Activated CD8-positive, alpha-beta T cell treated with anti-CD3 and anti-CD28 coated beads for 36 hours (primary cell): ENCODE results near the gene ATR. TPM values are rescaled to one million over a fixed set of nuclear protein-coding genes. Genes with fewer than 3 reads are reported as not detected.
"Not testable (repeated sequence)": the region's sequence is repeated elsewhere in the genome, so short reads cannot be mapped to it uniquely, and the experiment has no call there.

Source experiments
- ATAC-seq: fragments of 200-7000 bp; cut with Tn5 transposase; one replicate; pipeline ENCODE4 v1.10.0; 2021; ENCODE audit warnings: mild to moderate bottlenecking, moderate library complexity
- CTCF ChIA-PET: fragments of 350-600 bp; sonication (Branson Sonifier 250); formaldehyde crosslinking; loops from one replicate; lab custom pipeline; 2021; ENCODE audit warnings: antibody characterized with exemption; lab: Charles Lee
- POLR2A ChIA-PET: fragments of 350-600 bp; sonication (Branson Sonifier 250); formaldehyde crosslinking; loops from one replicate; lab custom pipeline; 2021; ENCODE audit warnings: antibody characterized with exemption; lab: Charles Lee
- DNase-seq: peaks from one replicate; pipeline ENCODE4 v3.0.0-alpha.2; 2020
- H3K27ac Mint-ChIP-seq: one replicate; pipeline ENCODE4 v1.8.0; 2021; ENCODE audit warnings: mild to moderate bottlenecking, mixed read lengths
- H3K27me3 Mint-ChIP-seq: one replicate; pipeline ENCODE4 v1.8.0; 2021; ENCODE audit warnings: mixed read lengths
- H3K36me3 Mint-ChIP-seq: one replicate; pipeline ENCODE4 v1.8.0; 2021; ENCODE audit warnings: low read depth, mixed read lengths
- H3K4me1 Mint-ChIP-seq: one replicate; pipeline ENCODE4 v1.8.0; 2021; ENCODE audit warnings: low read depth, mixed read lengths
- H3K4me3 Mint-ChIP-seq: one replicate; pipeline ENCODE4 v1.8.0; 2021; ENCODE audit warnings: mild to moderate bottlenecking, moderate library complexity, mixed read lengths
- H3K9me3 Mint-ChIP-seq: one replicate; pipeline ENCODE4 v1.8.0; 2021; ENCODE audit warnings: mixed read lengths
- intact Hi-C: fragments of 100-400 bp; cut with micrococcal nuclease; formaldehyde crosslinking; loops from one replicate; pipeline ENCODE4 v1.10.0; 2022
- total RNA-seq, 2 experiments: library from RNA; stranded (reverse); gene quantifications; one replicate each; pipeline ENCODE4 v1.2.3, GENCODE V29; 2021
- TF ChIP-seq, protein P1 (sequence below): fragments of 200-600 bp; IDR thresholded peaks from one replicate; pipeline ENCODE4 v1.8.0; 2022; ENCODE audit warnings: antibody characterized with exemption, mild to moderate bottlenecking

Gene ATR
- total RNA-seq, 2 experiments from 2014 or later: 34.2 to 39.0 TPM

DNA sequence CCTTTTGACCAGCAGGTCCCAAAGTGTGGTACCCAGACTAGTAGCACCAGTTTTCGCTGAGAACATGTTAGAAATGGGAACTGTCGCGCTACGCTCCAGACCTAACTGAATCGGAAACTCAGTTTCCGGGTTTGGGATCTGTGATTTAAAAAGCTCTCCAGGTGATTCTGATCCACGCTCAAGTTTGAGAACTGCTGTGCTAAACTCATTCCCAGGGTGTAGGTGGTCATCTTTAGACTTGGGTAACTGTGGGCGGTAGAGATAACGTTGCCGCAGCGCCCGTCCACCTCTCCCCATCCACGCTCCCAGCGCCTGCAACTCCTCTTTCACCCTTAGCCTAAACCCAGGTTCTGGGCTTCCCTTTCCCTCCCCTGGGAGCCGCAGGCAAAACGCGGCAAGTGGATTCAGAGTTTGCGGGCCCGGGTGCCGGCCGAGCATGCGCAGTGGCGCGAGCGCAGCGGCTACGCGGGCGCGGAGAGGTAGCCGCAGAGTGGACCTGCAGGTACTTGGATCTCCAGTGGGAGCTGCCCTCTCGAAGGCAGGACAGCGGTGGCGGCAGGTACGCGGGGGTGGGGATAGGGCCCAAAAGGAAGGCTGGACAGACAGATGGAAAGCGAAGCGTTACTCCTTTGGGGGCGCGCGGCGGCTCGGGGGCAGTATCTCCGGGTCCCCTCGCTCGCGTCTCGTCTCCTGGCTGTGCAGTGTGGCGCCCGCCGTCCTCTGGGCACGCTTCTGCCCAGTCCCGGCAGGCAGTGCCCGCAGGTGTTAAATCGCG is 17.6 kb upstream of the ATR start, which contains the start of gene PLS1:
PLS1 (plus strand) TSS at position 443 of the 775 bp plus-strand sequence. CDS start 67,845 bp downstream, outside the sequence.
- peak; percentile 78 for DNase-seq
- ATAC-seq: peak; percentile 94
- Mint-ChIP-seq H3K27me3 (no peaks in the 10 kb centered on the region), H3K4me1 (peaks cover 14% of the 10 kb centered on the region), H3K36me3 (no peaks in the 10 kb centered on the region), H3K9me3 (no peaks in the 10 kb centered on the region), H3K27ac (peak within 1 kb of the TSS; percentile 85), H3K4me3 (peak within 1 kb of the TSS; percentile 95)
- ChIA-PET CTCF (interaction anchor here (1.2 kb wide), 2 partner anchors 9 to 406 kb away, joined by 3 read pairs; no protein-coding TSS in a partner anchor), POLR2A (interaction anchor here (0.6 to 3.3 kb wide), 7 partner anchors 9 to 599 kb away, joined by 3 to 21 read pairs (median 3); partner anchors contain the start of genes ATR and U2SURP)
- intact Hi-C loops: no loop called here
- TF ChIP-seq, protein P1, sequence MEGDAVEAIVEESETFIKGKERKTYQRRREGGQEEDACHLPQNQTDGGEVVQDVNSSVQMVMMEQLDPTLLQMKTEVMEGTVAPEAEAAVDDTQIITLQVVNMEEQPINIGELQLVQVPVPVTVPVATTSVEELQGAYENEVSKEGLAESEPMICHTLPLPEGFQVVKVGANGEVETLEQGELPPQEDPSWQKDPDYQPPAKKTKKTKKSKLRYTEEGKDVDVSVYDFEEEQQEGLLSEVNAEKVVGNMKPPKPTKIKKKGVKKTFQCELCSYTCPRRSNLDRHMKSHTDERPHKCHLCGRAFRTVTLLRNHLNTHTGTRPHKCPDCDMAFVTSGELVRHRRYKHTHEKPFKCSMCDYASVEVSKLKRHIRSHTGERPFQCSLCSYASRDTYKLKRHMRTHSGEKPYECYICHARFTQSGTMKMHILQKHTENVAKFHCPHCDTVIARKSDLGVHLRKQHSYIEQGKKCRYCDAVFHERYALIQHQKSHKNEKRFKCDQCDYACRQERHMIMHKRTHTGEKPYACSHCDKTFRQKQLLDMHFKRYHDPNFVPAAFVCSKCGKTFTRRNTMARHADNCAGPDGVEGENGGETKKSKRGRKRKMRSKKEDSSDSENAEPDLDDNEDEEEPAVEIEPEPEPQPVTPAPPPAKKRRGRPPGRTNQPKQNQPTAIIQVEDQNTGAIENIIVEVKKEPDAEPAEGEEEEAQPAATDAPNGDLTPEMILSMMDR: no peak

DNA sequence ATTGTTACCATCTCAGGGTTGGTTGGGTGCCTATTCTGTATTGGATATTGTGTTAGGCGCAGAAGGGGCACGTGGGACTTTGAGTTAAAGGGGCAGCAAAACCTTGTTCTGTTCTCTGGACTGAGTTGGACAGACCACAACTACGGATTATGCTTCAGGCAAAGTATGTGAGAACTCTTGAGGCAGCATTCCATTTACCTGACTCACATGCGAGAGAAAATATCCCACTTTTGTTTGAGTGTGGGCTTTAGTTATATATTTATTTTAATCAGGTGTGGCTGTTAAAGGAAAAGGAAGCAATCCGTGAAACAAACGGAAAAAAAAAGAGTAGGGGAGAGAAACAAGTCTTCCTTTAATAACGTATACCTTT is 17.0 kb upstream of the ATR start:
- Mint-ChIP-seq H3K4me1 (peaks cover 14% of the 10 kb centered on the region), H3K36me3 (no peaks in the 10 kb centered on the region), H3K4me3 (peak overlapping the region; percentile 95), H3K27ac (no peak overlapping the region), H3K27me3 (no peaks in the 10 kb centered on the region), H3K9me3 (no peaks in the 10 kb centered on the region)
- POLR2A ChIA-PET: interaction anchor here (0.6 to 1.4 kb wide), 4 partner anchors 8 to 598 kb away, joined by 3 to 4 read pairs (median 3); partner anchors contain the start of gene U2SURP
- TF ChIP-seq, protein P1: no peak
- no peak for DNase-seq
- intact Hi-C loops: no loop called here
- CTCF ChIA-PET: interaction anchor here (1.2 kb wide), 1 partner anchor 407 kb away, joined by 3 read pairs; no protein-coding TSS in a partner anchor
- no peak for ATAC-seq

DNA sequence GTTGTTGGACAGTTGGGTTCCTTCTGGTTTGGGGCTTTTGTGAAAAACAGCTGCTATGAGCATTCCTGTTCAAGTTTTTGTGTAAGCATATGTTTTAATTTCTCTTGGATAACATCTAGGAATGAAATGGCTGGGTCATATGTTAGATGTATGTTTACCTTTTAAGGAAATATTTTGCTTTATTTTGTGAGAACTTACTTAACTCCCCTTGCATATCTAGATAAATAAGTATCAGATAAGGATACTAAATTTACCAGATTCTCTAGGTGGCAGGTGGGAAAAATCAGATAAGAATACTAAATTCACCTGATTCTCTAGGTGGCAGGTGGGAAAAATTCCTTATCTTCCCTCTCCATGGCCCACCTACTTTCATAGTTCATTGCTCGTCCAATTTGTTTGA is 16.6 kb upstream of the ATR start:
- Mint-ChIP-seq H3K4me3 (peak overlapping the region; percentile 95), H3K36me3 (no peaks in the 10 kb centered on the region), H3K9me3 (no peaks in the 10 kb centered on the region), H3K4me1 (peaks cover 14% of the 10 kb centered on the region), H3K27ac (no peak overlapping the region), H3K27me3 (no peaks in the 10 kb centered on the region)
- ATAC-seq (no peak), DNase-seq (no peak)
- intact Hi-C loops: no loop called here
- ChIA-PET POLR2A (no interaction called here), CTCF (no interaction called here)
- TF ChIP-seq, protein P1: no peak

DNA sequence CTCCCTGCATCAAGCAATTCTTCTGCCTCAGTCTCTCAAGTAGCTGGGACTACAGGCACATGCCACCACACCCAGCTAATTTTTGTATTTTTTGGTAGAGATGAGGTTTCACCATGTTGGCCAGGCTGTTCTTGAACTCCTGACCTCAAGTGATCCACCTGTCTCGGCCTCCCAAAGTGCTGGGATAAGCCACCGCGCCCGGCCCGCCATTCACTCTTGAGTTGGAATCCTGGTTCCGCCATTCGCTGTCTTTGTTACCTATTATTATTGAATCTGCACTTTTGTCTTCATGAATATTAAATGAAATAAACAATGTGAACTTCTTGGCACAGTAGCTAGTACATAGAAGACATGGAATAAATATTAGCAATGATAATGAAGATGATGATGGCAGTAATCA is 13.7 kb upstream of the ATR start:
- intact Hi-C loops, H3K27ac Mint-ChIP-seq, ATAC-seq, H3K4me3 Mint-ChIP-seq, DNase-seq, H3K4me1 Mint-ChIP-seq, POLR2A ChIA-PET, H3K27me3 Mint-ChIP-seq, H3K9me3 Mint-ChIP-seq, H3K36me3 Mint-ChIP-seq: not testable (repeated sequence)
- CTCF ChIA-PET: interaction anchor here (0.6 to 1.4 kb wide), 3 partner anchors 10 to 265 kb away, joined by 3 to 4 read pairs (median 3); no protein-coding TSS in a partner anchor

DNA sequence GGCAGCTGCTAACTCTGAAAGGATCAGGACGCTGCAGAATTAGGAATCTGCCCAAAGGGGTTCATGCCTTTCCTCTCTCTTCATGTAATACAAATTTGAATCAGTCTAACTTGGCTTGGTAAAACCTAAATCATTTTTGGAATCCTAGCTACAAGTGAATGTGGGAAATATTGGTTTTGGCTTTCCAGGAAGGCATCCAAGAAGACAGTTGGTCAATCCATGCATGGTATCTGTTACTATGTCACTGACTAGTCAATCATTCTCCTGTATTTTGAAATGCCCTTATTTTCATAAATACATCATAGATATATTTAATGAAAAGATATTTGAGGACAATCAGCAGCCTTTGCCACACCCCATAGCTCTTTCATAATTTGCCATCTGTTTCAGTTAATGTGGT is 10.2 kb upstream of the ATR start:
- TF ChIP-seq, protein P1: no peak

More for the DNA sequence above, 10.2 kb upstream of the ATR start:
- CTCF ChIA-PET: interaction anchor here (0.8 to 2.0 kb wide), 7 partner anchors 11 to 405 kb away, joined by 3 to 7 read pairs (median 4); partner anchors contain the start of gene TRPC1
- Mint-ChIP-seq H3K9me3 (no peaks in the 10 kb centered on the region), H3K36me3 (no peaks in the 10 kb centered on the region), H3K4me3 (no peak overlapping the region), H3K27ac (no peak overlapping the region), H3K4me1 (no peaks in the 10 kb centered on the region), H3K27me3 (peaks cover 3% of the 10 kb centered on the region)
- ATAC-seq: no peak
- intact Hi-C loops: no loop called here
- no peak for DNase-seq
- POLR2A ChIA-PET: interaction anchor here (2.8 kb wide), 1 partner anchor 10 kb away, joined by 11 read pairs; the partner anchor contains the start of gene ATR
